A549 (cell line): ENCODE measurements around the gene FADS6. TPM values are rescaled to one million over a fixed set of nuclear protein-coding genes. Genes with fewer than 3 reads are reported as not detected.
A peak's percentile ranks its signal among the peaks of the same experiment; 100 is the strongest.

Source experiments
- ATAC-seq, 2 experiments: fragments of 200-7000 bp in 1 of 2; fragments of >200 bp in 1 of 2; cut with Nextera tagmentation in 1 of 2; cut with Tn5 transposase in 1 of 2; 3 replicates each; pipeline versions ENCODE4 v1.8.0 to v1.9.1; 2018 to 2020; ENCODE audit warnings: mild to moderate bottlenecking in 1 of 2, moderate library complexity in 1 of 2
- CTCF ChIA-PET: fragments of 300-600 bp; sonication (Branson Sonifier 250); formaldehyde crosslinking; extraction: SDS; loops from one replicate; lab custom pipeline; 2021; ENCODE audit warnings: antibody characterized with exemption, inconsistent platforms; lab: Yijun Ruan, JAX
- POLR2A ChIA-PET: fragments of 350-600 bp; formaldehyde crosslinking; extraction: SDS; loops from one replicate; lab custom pipeline; 2021; ENCODE audit warnings: antibody characterized with exemption, inconsistent platforms; lab: Yijun Ruan, JAX
- DNase-seq, 2 experiments: peaks; one replicate each; pipeline versions ENCODE4 v3.0.0 to v3.0.0-alpha.2; 2011 to 2016; ENCODE audit warnings: low read depth in 1 of 2, low spot score in 1 of 2
- FAIRE-seq: peaks from 2 replicates; lab custom pipeline; 2011; peaks lifted over from hg19 to GRCh38; lab: Jason Lieb, UNC
- H3K27ac ChIP-seq, 2 experiments: fragments of >200 bp; sonication (Bioruptor Twin); formaldehyde crosslinking; 3 replicates each; pipeline ENCODE4 v1.5.1; 2016 to 2017
- H3K4me1 ChIP-seq: fragments of >200 bp; sonication (Bioruptor Twin); formaldehyde crosslinking; 3 replicates; pipeline ENCODE4 v1.6.1; 2016
- H3K4me2 ChIP-seq: fragments of >200 bp; sonication (Bioruptor Twin); formaldehyde crosslinking; 3 replicates; pipeline ENCODE4 v1.6.1; 2016
- H3K4me3 ChIP-seq: fragments of >200 bp; sonication (Bioruptor Twin); formaldehyde crosslinking; 3 replicates; pipeline ENCODE4 v1.5.1; 2016
- H3K9me3 ChIP-seq: fragments of >200 bp; sonication (Bioruptor Twin); formaldehyde crosslinking; 3 replicates; pipeline ENCODE4 v1.6.1; 2016
- CHD2 ChIP-seq: fragments of 150-350 bp; IDR thresholded peaks from 2 replicates; pipeline ENCODE4 v1.6.1; 2014; ENCODE audit warnings: low read length; ENCODE audit not compliant: partially characterized antibody
- CTCF ChIP-seq: fragments of >200 bp; sonication (Bioruptor Twin); formaldehyde crosslinking; IDR thresholded peaks from 3 replicates; pipeline ENCODE4 v1.5.1; 2016
- EHF ChIP-seq: fragments of 250-450 bp; sonication (Bioruptor Pico); IDR thresholded peaks from 2 replicates; pipeline ENCODE4 v1.5.0; 2020; ENCODE audit warnings: mild to moderate bottlenecking
- EHMT2 ChIP-seq: fragments of 200-600 bp; sonication (generic); IDR thresholded peaks from 2 replicates; pipeline ENCODE4 v1.6.1; 2016; ENCODE audit warnings: antibody characterized with exemption, low read depth, mild to moderate bottlenecking, moderate library complexity
- ELK1 ChIP-seq: fragments of 150-350 bp; IDR thresholded peaks from 2 replicates; pipeline ENCODE4 v1.6.1; 2014; ENCODE audit warnings: low read depth, mild to moderate bottlenecking, low read length
- EP300 ChIP-seq, 2 experiments: fragments of >200 bp; sonication (Bioruptor Twin); formaldehyde crosslinking; IDR thresholded peaks; 2 replicates in 1 of 2; 3 replicates in 1 of 2; pipeline ENCODE4 v1.6.1; 2016 to 2017
- FOXS1 ChIP-seq: fragments of 250-450 bp; sonication (Bioruptor Pico); IDR thresholded peaks from 2 replicates; pipeline ENCODE4 v1.5.0; 2020; ENCODE audit warnings: mild to moderate bottlenecking, moderate library complexity
- GATA3 ChIP-seq: IDR thresholded peaks from 2 replicates; pipeline ENCODE4 v1.6.1; 2012; ENCODE audit warnings: borderline replicate concordance
- HDAC2 ChIP-seq: fragments of 200-600 bp; sonication (generic); IDR thresholded peaks from 2 replicates; pipeline ENCODE4 v1.6.1; 2016
- HOXA7 ChIP-seq: fragments of 250-450 bp; sonication (Bioruptor Pico); IDR thresholded peaks from 2 replicates; pipeline ENCODE4 v1.5.0; 2020; ENCODE audit warnings: mild to moderate bottlenecking, moderate library complexity
- HOXB13 ChIP-seq: fragments of 250-450 bp; sonication (Bioruptor Pico); IDR thresholded peaks from 2 replicates; pipeline ENCODE4 v1.5.0; 2020; ENCODE audit warnings: low read depth, mild to moderate bottlenecking, moderate library complexity
- KDM1A ChIP-seq: fragments of 200-600 bp; sonication (generic); IDR thresholded peaks from 2 replicates; pipeline ENCODE4 v1.6.1; 2016; ENCODE audit warnings: low read depth, mild to moderate bottlenecking
- MYC ChIP-seq: IDR thresholded peaks from 2 replicates; pipeline ENCODE4 v1.6.1; 2012; ENCODE audit warnings: mild to moderate bottlenecking, inconsistent platforms, low read length, improper control_type of control experiment, borderline replicate concordance
- NFE2L2 ChIP-seq: fragments of 150-350 bp; conservative IDR thresholded peaks from 2 replicates; pipeline ENCODE4 v1.6.1; 2014; ENCODE audit warnings: low read length
- POLR2AphosphoS2 ChIP-seq: conservative IDR thresholded peaks from 2 replicates; pipeline ENCODE4 v1.6.1; 2012; ENCODE audit warnings: low read length, improper control_type of control experiment, inconsistent platforms
- TFCP2L1 ChIP-seq: fragments of 250-450 bp; sonication (Bioruptor Pico); IDR thresholded peaks from 2 replicates; pipeline ENCODE4 v1.5.0; 2021; ENCODE audit warnings: mild to moderate bottlenecking
- ZNF302 ChIP-seq: fragments of 250-450 bp; sonication (Bioruptor Pico); IDR thresholded peaks from 2 replicates; pipeline ENCODE4 v1.9.0; 2021; ENCODE audit warnings: inconsistent platforms, mild to moderate bottlenecking, moderate library complexity
- WGBS: methylation state at CpG from one replicate; pipeline ENCODE4 v1.1.6; 2017; ENCODE audit errors: missing lambda C conversion rate; 5-methylcytosine and 5-hydroxymethylcytosine counted together
- polyA plus RNA-seq, 4 experiments: library from polyadenylated mRNA; depleted of rRNA in 3 of 4; stranded (reverse); fragments of >200 nt; fragmentation: RNase III in 1 of 4; extraction: RNeasy Plus Mini Kit Qiagen cat#74134 plus additional on column Dnase treatment in 1 of 4; gene quantifications; 2 replicates in 3 of 4; 3 replicates in 1 of 4; pipeline ENCODE4 v1.2.3, GENCODE V29; 2011 to 2017
- TF ChIP-seq, protein P1 (sequence below): fragments of 450-650 bp; IDR thresholded peaks from 2 replicates; pipeline ENCODE4 v1.6.1; 2014; ENCODE audit warnings: antibody characterized with exemption
- TF ChIP-seq, protein P2 (sequence below): IDR thresholded peaks from 2 replicates; pipeline ENCODE4 v1.6.1; 2012

The FADS6 gene
- polyA plus RNA-seq, 2 of the 4 experiments (the other 2 are of a cell fraction): 0.04 TPM; not detected in 1

GRCh38 chr17:74877592-74878548 is 15.6 kb downstream of the FADS6 start:
- no peak overlapping the region for H3K4me3 ChIP-seq
- ChIA-PET CTCF (interaction anchor here (0.6 to 42.4 kb wide), 9 partner anchors 9 to 220 kb away, joined by 3 to 1302 read pairs (median 5); partner anchors contain the start of genes GRIN2C, NAT9 and OTOP2), POLR2A (no interaction called here)
- no peak for TF ChIP-seq EP300 (IDR thresholded peaks at IDR 0.05)
- TF ChIP-seq CTCF: no peak
- TF ChIP-seq CHD2: no peak
- no peak for TF ChIP-seq EHF
- no peak for TF ChIP-seq ZNF302 (CRISPR knock-in tag)
- TF ChIP-seq ELK1: no peak
- TF ChIP-seq KDM1A: no peak
- TF ChIP-seq, protein P1, sequence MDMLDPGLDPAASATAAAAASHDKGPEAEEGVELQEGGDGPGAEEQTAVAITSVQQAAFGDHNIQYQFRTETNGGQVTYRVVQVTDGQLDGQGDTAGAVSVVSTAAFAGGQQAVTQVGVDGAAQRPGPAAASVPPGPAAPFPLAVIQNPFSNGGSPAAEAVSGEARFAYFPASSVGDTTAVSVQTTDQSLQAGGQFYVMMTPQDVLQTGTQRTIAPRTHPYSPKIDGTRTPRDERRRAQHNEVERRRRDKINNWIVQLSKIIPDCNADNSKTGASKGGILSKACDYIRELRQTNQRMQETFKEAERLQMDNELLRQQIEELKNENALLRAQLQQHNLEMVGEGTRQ: no peak
- TF ChIP-seq TFCP2L1 (CRISPR knock-in tag): no peak
- FAIRE-seq (no peak), DNase-seq (no peak), ATAC-seq (no peak)
- 52% methylated on average over 18 of the region's 19 CpGs for WGBS
- peaks cover 6% of the 10 kb centered on the region; the same call in 2 of the 3 replicates for H3K4me1 ChIP-seq
- no peak overlapping the region for H3K4me2 ChIP-seq
- H3K9me3 ChIP-seq: no peaks in the 10 kb centered on the region
- H3K27ac ChIP-seq: no peak overlapping the region

- H3K4me3 ChIP-seq: no peak overlapping the region
- ATAC-seq (no peak), DNase-seq (no peak), FAIRE-seq (no peak)
- peaks cover 17% of the 10 kb centered on the region for H3K4me1 ChIP-seq
- TF ChIP-seq MYC (no peak), NFE2L2 (peak; percentile 62; the same call in 1 of the 2 replicates)
- H3K9me3 ChIP-seq: no peaks in the 10 kb centered on the region
- POLR2A ChIA-PET: no interaction called here
- no peak overlapping the region for H3K27ac ChIP-seq
- 86% methylated on average over 6 of the region's 6 CpGs for WGBS
- no peak overlapping the region for H3K4me2 ChIP-seq
- CTCF ChIA-PET: interaction anchor here (0.7 to 42.4 kb wide), 6 partner anchors 13 to 87 kb away, joined by 3 to 1302 read pairs (median 5); partner anchors contain the start of genes GRIN2C and NAT9
Observed at GRCh38 chr17:74875977-74876593, 17.3 kb downstream of the FADS6 start.

DNA sequence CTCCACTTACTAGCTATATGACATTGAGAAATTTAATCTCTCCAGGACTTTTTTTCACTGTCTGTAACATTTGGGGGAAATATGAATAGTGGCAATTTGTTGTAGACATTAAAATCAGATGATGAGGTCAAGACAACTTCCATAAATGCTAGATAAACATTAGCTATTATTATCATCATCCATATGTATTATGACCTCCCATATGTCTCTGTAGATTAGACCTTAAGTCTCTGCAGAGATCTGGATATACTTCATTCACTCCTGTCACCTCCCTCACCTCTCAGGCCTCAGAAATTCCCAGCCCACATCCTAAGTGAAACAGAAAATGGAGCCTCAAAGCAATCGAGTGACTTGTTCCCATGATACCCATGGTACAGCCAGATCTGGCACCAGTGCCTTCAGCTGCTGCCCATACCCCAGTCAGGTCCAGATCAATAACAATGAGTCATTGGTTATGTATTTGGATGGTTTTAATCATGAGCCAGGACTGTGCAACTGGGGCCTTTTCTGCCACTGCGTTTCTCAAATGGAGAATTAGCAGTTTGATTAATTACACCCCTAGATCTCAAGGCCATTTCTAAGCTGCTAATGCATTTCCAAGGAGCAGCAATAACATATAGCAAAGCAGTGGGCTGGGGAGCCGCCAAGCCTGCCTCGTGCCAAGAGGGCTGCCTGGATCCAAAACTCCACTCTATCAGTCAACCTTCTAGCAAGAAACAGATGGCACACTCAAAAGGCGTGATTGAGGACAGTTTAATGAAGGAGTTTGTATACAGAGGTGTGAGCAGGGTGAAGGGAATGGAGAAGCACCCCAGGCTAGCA is 18.1 kb downstream of the FADS6 start:
- WGBS: 69% methylated on average over 5 of the region's 5 CpGs
- no peaks in the 10 kb centered on the region for H3K9me3 ChIP-seq
- DNase-seq (no peak), FAIRE-seq (no peak), ATAC-seq (no peak)
- ChIA-PET POLR2A (interaction anchor here (1.0 kb wide), 1 partner anchor 19 kb away, joined by 3 read pairs; no protein-coding TSS in a partner anchor), CTCF (interaction anchor here (0.7 to 42.4 kb wide), 7 partner anchors 14 to 87 kb away, joined by 3 to 1302 read pairs (median 7); partner anchors contain the start of genes GRIN2C and NAT9)
- H3K4me2 ChIP-seq: no peak overlapping the region
- peaks cover 22% of the 10 kb centered on the region for H3K4me1 ChIP-seq
- no peak overlapping the region for H3K4me3 ChIP-seq
- no peak overlapping the region for H3K27ac ChIP-seq
- TF ChIP-seq, protein P2, sequence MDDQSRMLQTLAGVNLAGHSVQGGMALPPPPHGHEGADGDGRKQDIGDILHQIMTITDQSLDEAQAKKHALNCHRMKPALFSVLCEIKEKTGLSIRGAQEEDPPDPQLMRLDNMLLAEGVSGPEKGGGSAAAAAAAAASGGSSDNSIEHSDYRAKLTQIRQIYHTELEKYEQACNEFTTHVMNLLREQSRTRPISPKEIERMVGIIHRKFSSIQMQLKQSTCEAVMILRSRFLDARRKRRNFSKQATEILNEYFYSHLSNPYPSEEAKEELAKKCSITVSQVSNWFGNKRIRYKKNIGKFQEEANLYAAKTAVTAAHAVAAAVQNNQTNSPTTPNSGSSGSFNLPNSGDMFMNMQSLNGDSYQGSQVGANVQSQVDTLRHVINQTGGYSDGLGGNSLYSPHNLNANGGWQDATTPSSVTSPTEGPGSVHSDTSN: no peak
- TF ChIP-seq, protein P1: no peak
- TF ChIP-seq EP300 (IDR thresholded peaks at IDR 0.05) (no peak), POLR2AphosphoS2 (no peak), HDAC2 (no peak), EHMT2 (no peak), MYC (no peak), CHD2 (no peak), CTCF (no peak), HOXA7 (CRISPR knock-in tag) (no peak), FOXS1 (no peak), HOXB13 (no peak), GATA3 (no peak)
